SK-N-MC (cell line): ENCODE results near the gene ZNF687.
A peak's percentile ranks its signal among the peaks of the same experiment; 100 is the strongest.
"Not testable (repeated sequence)": the region's sequence is repeated elsewhere in the genome, so short reads cannot be mapped to it uniquely, and the experiment has no call there.

Experiments used
- DNase-seq: peaks from one replicate; pipeline ENCODE4 v3.0.0-alpha.2; 2011; ENCODE audit warnings: low read depth, low spot score
- H3K27ac ChIP-seq: fragments of 200-600 bp; sonication (generic); 2 replicates; pipeline ENCODE4 v1.5.1; 2016; ENCODE audit warnings: mixed run types
- H3K36me3 ChIP-seq: fragments of 200-600 bp; sonication (generic); 2 replicates; pipeline ENCODE4 v1.6.1; 2017; ENCODE audit warnings: antibody characterized with exemption, low read length, mixed read lengths; ENCODE audit not compliant: insufficient read depth
- H3K4me3 ChIP-seq: fragments of 200-600 bp; sonication (generic); 2 replicates; pipeline ENCODE4 v1.5.1; 2016
- H3K9ac ChIP-seq: fragments of 200-600 bp; sonication (generic); 2 replicates; pipeline ENCODE4 v1.8.0; 2017; ENCODE audit warnings: mixed run types, mixed read lengths; ENCODE audit not compliant: insufficient read length
- H3K9me3 ChIP-seq: fragments of 200-600 bp; sonication (generic); 2 replicates; pipeline ENCODE4 v1.6.1; 2017; ENCODE audit warnings: low read depth, mild to moderate bottlenecking, antibody characterized with exemption, low read length, moderate library complexity, mixed read lengths
- EZH2 ChIP-seq: fragments of 200-600 bp; sonication (generic); IDR thresholded peaks from one replicate; pipeline ENCODE4 v1.6.1; 2017; ENCODE audit warnings: antibody characterized with exemption
- FOXP2 ChIP-seq: optimal IDR thresholded peaks from 2 replicates; pipeline ENCODE3; 2011; ENCODE audit warnings: mild to moderate bottlenecking, moderate library complexity; ENCODE audit not compliant: insufficient read depth; ENCODE audit errors: extremely low read length, control extremely low read depth
- POLR2AphosphoS5 ChIP-seq: IDR thresholded peaks from 2 replicates; pipeline ENCODE4 v1.6.1; 2012; ENCODE audit warnings: mild to moderate bottlenecking, low read depth, low read length, borderline replicate concordance

The ZNF687 gene

GRCh38 chr1:151254217-151255213 lies 27.6 kb upstream of the ZNF687 start, which contains the start of gene PSMD4:
Gene PSMD4 (plus strand): TSS chr1:151254734. CDS start chr1:151254783, 49 bp downstream.
- Histone ChIP-seq H3K36me3 (peaks cover 2% of the 10 kb centered on the region), H3K9me3 (no peaks in the 10 kb centered on the region), H3K4me3 (peak within 1 kb of the TSS; percentile 98), H3K9ac (peak within 1 kb of the TSS; percentile 96), H3K27ac (peak within 1 kb of the TSS; percentile 79)
- TF ChIP-seq FOXP2 = peak; percentile 44
- no peak for TF ChIP-seq EZH2
- TF ChIP-seq POLR2AphosphoS5 = peak; percentile 98
- peak; percentile 87 for DNase-seq

- peak overlapping the region; percentile 96 for H3K9ac ChIP-seq
- no peak for DNase-seq
- no peaks in the 10 kb centered on the region for H3K9me3 ChIP-seq
- H3K36me3 ChIP-seq = no peaks in the 10 kb centered on the region
- peak overlapping the region; percentile 79 for H3K27ac ChIP-seq
- H3K4me3 ChIP-seq = peak overlapping the region; percentile 98
- TF ChIP-seq EZH2 (no peak), FOXP2 (no peak), POLR2AphosphoS5 (no peak)
Observed at GRCh38 chr1:151255381-151255780, 26.7 kb upstream of the ZNF687 start.

- no peak for DNase-seq
- no peak overlapping the region for H3K4me3 ChIP-seq
- H3K9me3 ChIP-seq = no peaks in the 10 kb centered on the region
- no peak overlapping the region for H3K27ac ChIP-seq
- TF ChIP-seq POLR2AphosphoS5 = no peak
- TF ChIP-seq EZH2 = no peak
- TF ChIP-seq FOXP2 = no peak
- H3K9ac ChIP-seq = no peak overlapping the region
- H3K36me3 ChIP-seq = peaks cover 23% of the 10 kb centered on the region; the same call in 1 of the 2 replicates
Observed at GRCh38 chr1:151259351-151259750, 22.7 kb upstream of the ZNF687 start.

- H3K36me3 ChIP-seq = peaks cover 58% of the 10 kb centered on the region
- TF ChIP-seq EZH2 = no peak
- no peak for TF ChIP-seq POLR2AphosphoS5
- TF ChIP-seq FOXP2 = no peak
- H3K4me3 ChIP-seq = no peak overlapping the region
- no peak for DNase-seq
- no peaks in the 10 kb centered on the region for H3K9me3 ChIP-seq
- H3K9ac ChIP-seq = no peak overlapping the region
- no peak overlapping the region for H3K27ac ChIP-seq
Observed at GRCh38 chr1:151265446-151266236, 16.5 kb upstream of the ZNF687 start.

GRCh38 chr1:151266315-151266714 lies 15.8 kb upstream of the ZNF687 start:
- TF ChIP-seq POLR2AphosphoS5 = no peak
- no peak for TF ChIP-seq EZH2
- no peak for TF ChIP-seq FOXP2
- H3K27ac ChIP-seq = no peak overlapping the region
- H3K36me3 ChIP-seq = peaks cover 58% of the 10 kb centered on the region
- no peaks in the 10 kb centered on the region for H3K9me3 ChIP-seq
- H3K4me3 ChIP-seq = no peak overlapping the region
- DNase-seq = no peak
- H3K9ac ChIP-seq = no peak overlapping the region

- no peak for DNase-seq
- Histone ChIP-seq H3K4me3 (no peak overlapping the region), H3K27ac (no peak overlapping the region), H3K9me3 (no peaks in the 10 kb centered on the region), H3K9ac (no peak overlapping the region), H3K36me3 (peaks cover 58% of the 10 kb centered on the region)
- no peak for TF ChIP-seq EZH2
Observed at GRCh38 chr1:151266821-151267220, 15.3 kb upstream of the ZNF687 start.

GRCh38 chr1:151267760-151268159 lies 14.3 kb upstream of the ZNF687 start:
- peaks cover 48% of the 10 kb centered on the region for H3K36me3 ChIP-seq
- no peak for DNase-seq
- H3K27ac ChIP-seq = no peak overlapping the region
- H3K4me3 ChIP-seq = no peak overlapping the region
- H3K9ac ChIP-seq = no peak overlapping the region
- H3K9me3 ChIP-seq = no peaks in the 10 kb centered on the region
- no peak for TF ChIP-seq FOXP2
- no peak for TF ChIP-seq POLR2AphosphoS5
- TF ChIP-seq EZH2 = no peak

- no peak for TF ChIP-seq FOXP2
- no peak for TF ChIP-seq POLR2AphosphoS5
- H3K9me3 ChIP-seq = no peaks in the 10 kb centered on the region
- no peak for DNase-seq
- no peak overlapping the region for H3K27ac ChIP-seq
- H3K36me3 ChIP-seq = no peaks in the 10 kb centered on the region; the same call in 1 of the 2 replicates
- H3K4me3 ChIP-seq = no peak overlapping the region
- H3K9ac ChIP-seq = no peak overlapping the region
Observed at GRCh38 chr1:151273924-151274466, 8.1 kb upstream of the ZNF687 start.

GRCh38 chr1:151275341-151275740 lies 6.8 kb upstream of the ZNF687 start:
- H3K27ac ChIP-seq, H3K4me3 ChIP-seq, H3K9me3 ChIP-seq, H3K9ac ChIP-seq, H3K36me3 ChIP-seq, DNase-seq: not testable (repeated sequence)
